NT2/D1 (cell line): ENCODE measurements around the gene SMC3.

Experiments
- DNase-seq: peaks from one replicate; pipeline ENCODE4 v3.0.0-alpha.2; 2011; ENCODE audit warnings: low read depth, low spot score
- H3K27me3 ChIP-seq: 2 replicates; pipeline ENCODE4 v1.6.0; 2011; ENCODE audit warnings: mild to moderate bottlenecking; ENCODE audit not compliant: insufficient read length, insufficient read depth
- H3K36me3 ChIP-seq: 2 replicates; pipeline ENCODE4 v1.6.1; 2011; ENCODE audit warnings: mild to moderate bottlenecking, low read length, mixed read lengths; ENCODE audit not compliant: insufficient read depth, insufficient read length
- H3K4me1 ChIP-seq: 2 replicates; pipeline ENCODE4 v1.5.1; 2011; ENCODE audit not compliant: insufficient read depth, insufficient read length
- H3K4me3 ChIP-seq: 2 replicates; pipeline ENCODE4 v1.5.1; 2011; ENCODE audit warnings: low read depth; ENCODE audit not compliant: insufficient read length
- H3K9ac ChIP-seq: 2 replicates; pipeline ENCODE4 v1.6.0; 2011; ENCODE audit warnings: low read depth; ENCODE audit not compliant: insufficient read length
- H3K9me3 ChIP-seq: 2 replicates; pipeline ENCODE4 v1.5.1; 2011; ENCODE audit warnings: mild to moderate bottlenecking, low read length; ENCODE audit not compliant: insufficient read depth
- SUZ12 ChIP-seq: IDR thresholded peaks from 2 replicates; pipeline ENCODE4 v1.6.1; 2011; ENCODE audit not compliant: insufficient read length, insufficient read depth; ENCODE audit errors: extremely low read depth
- YY1 ChIP-seq: IDR thresholded peaks from 2 replicates; pipeline ENCODE4 v1.6.1; 2011; ENCODE audit not compliant: insufficient read length, insufficient read depth
- ZNF274 ChIP-seq: IDR thresholded peaks from 2 replicates; pipeline ENCODE4 v1.6.1; 2011; ENCODE audit warnings: mild to moderate bottlenecking, low read depth, low read length

Gene SMC3

DNA sequence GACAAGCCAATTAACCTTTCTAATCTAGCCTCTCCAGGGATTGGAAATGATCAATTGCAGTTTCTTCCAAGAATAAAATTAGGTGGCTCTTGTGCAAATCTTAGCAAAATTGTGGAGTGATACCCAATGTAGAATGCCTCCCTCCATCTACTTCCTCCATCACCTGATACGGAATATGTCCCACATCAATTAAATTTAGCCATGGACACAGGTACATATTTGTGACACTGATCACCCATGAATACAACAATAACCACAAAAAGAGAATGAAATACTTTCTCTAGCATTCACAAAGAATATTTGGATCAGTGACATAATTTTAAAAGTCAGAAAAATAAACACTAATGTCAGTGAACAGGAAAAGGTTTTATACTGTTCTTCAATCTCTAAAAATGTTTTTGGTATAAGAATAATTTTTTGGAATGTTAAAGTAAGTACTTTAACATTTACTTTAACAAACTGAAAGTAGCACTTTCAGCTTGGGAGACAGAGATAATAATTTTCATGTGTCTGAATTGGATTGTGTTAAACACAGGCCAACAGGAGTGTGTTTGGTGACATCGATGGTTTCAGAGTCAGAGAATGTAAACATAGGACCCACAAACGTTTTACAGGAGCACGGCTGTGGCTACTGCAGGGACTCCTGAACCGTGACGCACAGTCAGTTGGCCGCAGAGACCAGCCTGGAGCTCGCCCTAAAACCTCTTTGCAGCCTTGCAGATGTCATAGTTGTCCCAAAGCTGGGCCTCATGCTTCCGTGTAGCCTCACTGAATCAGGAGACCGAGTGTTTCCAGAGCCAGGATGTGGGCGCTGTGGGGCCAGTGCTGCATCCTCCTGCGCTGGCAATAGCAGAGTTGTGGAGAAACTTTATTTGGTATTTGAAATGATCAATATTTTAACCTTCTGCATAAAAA, 83.8 kb downstream of the SMC3 start:
- Histone ChIP-seq H3K9ac (no peak overlapping the region), H3K4me3 (no peak overlapping the region), H3K9me3 (no peaks in the 10 kb centered on the region), H3K27me3 (peaks cover 4% of the 10 kb centered on the region), H3K4me1 (no peaks in the 10 kb centered on the region), H3K36me3 (no peaks in the 10 kb centered on the region)
- DNase-seq, result no peak
- no peak for TF ChIP-seq YY1
- no peak for TF ChIP-seq ZNF274
- TF ChIP-seq SUZ12, result no peak

- H3K9ac ChIP-seq, result no peak overlapping the region
- no peaks in the 10 kb centered on the region for H3K36me3 ChIP-seq
- H3K4me1 ChIP-seq, result no peaks in the 10 kb centered on the region
- TF ChIP-seq SUZ12 (no peak), YY1 (no peak), ZNF274 (no peak)
- no peaks in the 10 kb centered on the region for H3K27me3 ChIP-seq
- H3K4me3 ChIP-seq, result no peak overlapping the region
- DNase-seq, result no peak
- H3K9me3 ChIP-seq, result no peaks in the 10 kb centered on the region
These were observed 85.1 kb downstream of the SMC3 start for GRCh38 chr10:110652475-110653118.
